Stimulated activated CD8-positive, alpha-beta memory T cell treated with anti-CD3 and anti-CD28 coated beads, Interleukin-2, amount 100 ng/mL, for 1 hour (primary cell): ENCODE measurements around the gene CPT1A.

ENCODE experiments used
- DNase-seq, 2 donors: peaks; one replicate each; pipeline ENCODE4 v3.0.0-alpha.2; 2020; ENCODE audit warnings: low read depth in 2 of 2

Gene CPT1A

GRCh38 chr11:68710409-68710808, 131.3 kb downstream of the CPT1A start:
- no peak for DNase-seq

GRCh38 chr11:68709062-68709461, 132.7 kb downstream of the CPT1A start:
- no peak for DNase-seq

GRCh38 chr11:68707527-68707926, 134.2 kb downstream of the CPT1A start:
- DNase-seq = no peak

- no peak for DNase-seq
Measured at GRCh38 chr11:68704887-68705286, 136.8 kb downstream of the CPT1A start.
